Measurements from ENCODE around the gene GLIS1.

DNA sequence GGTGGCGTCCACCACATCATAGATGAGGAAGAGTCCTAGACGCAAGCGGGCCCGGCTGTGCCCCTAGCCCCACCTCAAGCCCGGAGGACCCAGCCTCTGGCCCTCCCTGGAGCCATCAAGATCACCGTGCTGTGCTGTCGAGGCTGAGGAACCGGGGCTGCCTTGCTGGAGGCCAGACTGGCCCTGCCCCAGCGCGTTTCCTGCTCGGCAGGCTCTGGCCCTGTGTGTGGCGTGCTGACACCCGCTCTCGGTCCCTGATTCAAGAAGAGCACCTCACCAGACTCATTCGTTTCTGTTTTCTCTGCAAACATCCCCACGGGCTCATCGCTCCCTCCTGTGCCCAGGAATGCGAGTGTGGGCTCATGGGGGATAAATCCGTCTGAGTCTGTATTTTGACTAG lies 51.1 kb downstream of the GLIS1 start:
- TF ChIP-seq, protein P1, sequence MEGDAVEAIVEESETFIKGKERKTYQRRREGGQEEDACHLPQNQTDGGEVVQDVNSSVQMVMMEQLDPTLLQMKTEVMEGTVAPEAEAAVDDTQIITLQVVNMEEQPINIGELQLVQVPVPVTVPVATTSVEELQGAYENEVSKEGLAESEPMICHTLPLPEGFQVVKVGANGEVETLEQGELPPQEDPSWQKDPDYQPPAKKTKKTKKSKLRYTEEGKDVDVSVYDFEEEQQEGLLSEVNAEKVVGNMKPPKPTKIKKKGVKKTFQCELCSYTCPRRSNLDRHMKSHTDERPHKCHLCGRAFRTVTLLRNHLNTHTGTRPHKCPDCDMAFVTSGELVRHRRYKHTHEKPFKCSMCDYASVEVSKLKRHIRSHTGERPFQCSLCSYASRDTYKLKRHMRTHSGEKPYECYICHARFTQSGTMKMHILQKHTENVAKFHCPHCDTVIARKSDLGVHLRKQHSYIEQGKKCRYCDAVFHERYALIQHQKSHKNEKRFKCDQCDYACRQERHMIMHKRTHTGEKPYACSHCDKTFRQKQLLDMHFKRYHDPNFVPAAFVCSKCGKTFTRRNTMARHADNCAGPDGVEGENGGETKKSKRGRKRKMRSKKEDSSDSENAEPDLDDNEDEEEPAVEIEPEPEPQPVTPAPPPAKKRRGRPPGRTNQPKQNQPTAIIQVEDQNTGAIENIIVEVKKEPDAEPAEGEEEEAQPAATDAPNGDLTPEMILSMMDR (IDR thresholded peaks at IDR 0.05): no peak
- TF ChIP-seq POLR2A (IDR thresholded peaks at IDR 0.05): no peak

Data from lower leg skin (tissue), 3 donors.